GM19328 (cell line): ENCODE measurements around the gene IL6ST.
"Not testable (repeated sequence)": the region's sequence is repeated elsewhere in the genome, so short reads cannot be mapped to it uniquely, and the experiment has no call there.

Experiments
- ATAC-seq: cut with Tn5 transposase; IDR thresholded peaks from one replicate; pipeline ENCODE4 v1.9.1; 2021; ENCODE audit warnings: mild to moderate bottlenecking, moderate library complexity; ENCODE audit not compliant: unreplicated experiment

Gene IL6ST

DNA sequence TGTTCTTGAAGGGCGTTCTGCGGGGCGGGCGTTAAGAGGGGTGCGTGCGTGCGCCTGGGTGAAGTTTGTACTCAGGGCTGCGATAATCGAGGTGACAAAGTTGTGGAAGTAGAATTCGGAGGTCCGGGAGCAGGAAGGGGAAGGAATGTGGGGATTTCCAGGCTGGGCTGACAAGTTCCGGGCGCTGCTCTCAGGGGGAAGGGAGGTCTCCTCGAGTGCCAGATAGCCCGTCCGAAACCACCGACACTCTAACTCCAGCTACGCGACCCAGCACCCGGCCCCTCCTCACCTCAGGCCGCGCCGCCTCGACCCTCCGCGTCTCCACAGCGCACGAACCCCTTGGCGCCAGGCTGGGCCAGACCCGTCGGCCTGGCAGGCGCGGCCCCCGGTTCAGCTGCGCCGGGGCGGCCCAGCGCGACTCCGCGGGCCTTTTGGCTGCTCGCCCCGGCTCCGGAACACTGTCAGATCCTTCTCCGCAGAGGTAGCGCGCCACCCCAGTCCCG is at the start of gene IL6ST:
Gene IL6ST, minus strand, starts transcription at position 469 of the 503 bp plus-strand sequence. CDS start 18,685 bp downstream, outside the sequence.
- ATAC-seq = peak; percentile 36

DNA sequence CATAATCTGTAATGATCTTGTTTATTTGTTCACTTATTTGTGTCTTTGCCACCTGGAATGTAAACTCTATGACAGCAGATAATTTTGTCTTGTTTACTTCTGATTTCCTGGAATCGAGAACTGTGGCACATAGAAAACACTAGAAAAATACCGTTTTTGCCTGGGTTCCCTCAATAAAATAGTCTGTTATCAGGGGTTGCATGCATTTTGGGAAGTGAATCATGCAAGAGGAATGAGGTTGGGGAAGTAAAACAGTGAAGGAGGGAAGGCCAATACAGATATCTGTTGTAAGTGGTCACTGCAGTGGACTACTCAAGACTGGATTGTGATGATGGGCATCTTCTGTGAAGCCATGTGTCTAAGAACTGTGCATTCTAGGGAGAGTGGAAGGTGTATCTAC is 45.2 kb upstream of the IL6ST start:
- ATAC-seq = no peak

DNA sequence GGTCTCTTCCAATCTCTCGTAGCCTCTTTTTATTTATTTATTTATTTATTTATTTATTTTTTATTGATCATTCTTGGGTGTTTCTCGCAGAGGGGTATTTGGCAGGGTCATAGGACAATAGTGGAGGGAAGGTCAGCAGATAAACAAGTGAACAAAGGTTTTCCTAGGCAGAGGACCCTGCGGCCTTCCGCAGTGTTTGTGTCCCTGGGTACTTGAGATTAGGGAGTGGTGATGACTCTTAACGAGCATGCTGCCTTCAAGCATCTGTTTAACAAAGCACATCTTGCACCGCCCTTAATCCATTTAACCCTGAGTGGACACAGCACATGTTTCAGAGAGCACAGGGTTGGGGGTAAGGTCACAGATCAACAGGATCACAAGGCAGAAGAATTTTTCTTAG is 43.4 kb upstream of the IL6ST start:
- not testable (repeated sequence) for ATAC-seq

DNA sequence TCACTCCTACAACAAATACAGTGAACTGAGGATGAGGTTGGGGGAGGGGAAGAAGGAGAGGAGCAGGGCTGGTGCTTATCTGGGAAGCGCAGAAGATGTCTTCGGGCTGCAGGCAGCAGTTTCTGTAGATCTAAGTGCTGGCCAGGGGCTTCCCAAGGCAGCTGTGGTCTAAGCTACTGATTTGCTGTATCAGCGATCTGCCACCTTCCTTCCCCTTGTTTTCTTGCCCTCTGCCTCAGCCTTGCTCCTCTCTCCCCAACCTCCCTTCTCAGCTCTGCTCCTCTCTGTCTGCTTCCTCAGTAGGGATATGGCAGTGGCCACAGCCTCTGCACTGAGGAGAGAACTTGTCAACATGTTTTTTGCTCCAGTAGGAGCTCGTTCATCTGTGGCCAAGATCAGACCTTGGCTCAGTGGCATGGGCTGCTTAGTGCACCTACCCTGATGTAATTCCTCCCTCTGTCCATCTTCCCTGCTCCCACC is 42.8 kb upstream of the IL6ST start:
- no peak for ATAC-seq

GRCh38 chr5:56035394-56035793 is 40.6 kb upstream of the IL6ST start:
- ATAC-seq = not testable (repeated sequence)

DNA sequence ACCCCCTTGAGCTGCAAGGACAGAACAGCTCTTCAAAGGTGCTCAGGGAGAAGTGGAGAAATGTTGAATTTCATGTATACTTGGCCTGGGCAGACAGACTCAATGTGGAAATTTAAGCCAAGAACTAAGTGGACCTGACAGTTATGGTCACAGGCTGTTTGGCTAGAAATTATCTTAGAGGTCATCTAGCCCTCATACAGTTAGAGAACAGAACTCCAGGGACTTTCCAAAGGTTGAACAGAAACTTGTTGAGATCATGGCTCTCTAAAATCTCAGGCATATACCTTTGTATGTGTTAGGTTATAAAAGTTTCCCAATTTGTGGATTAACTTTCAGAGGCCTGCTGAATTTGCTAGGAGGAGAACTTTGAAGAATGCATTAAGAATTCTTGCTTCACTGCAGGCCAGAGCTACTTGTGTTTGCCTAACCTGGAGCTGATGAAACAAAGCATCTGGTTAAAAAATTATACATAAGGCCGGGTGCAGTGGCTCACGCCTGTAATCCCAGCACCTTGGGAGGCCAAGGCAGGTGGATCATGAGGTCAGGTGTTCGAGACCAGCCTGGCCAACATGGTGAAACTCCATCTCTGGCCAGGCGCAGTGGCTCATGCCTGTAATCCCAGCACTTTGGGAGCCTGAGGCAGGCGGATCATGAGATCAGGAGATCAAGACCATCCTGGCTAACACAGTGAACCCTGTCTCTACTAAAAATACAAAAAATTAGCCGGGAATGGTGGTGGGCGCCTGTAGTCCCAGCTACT is 35.3 kb upstream of the IL6ST start:
- ATAC-seq = not testable (repeated sequence)

- ATAC-seq = no peak
These were observed 34.7 kb upstream of the IL6ST start for GRCh38 chr5:56029457-56029856.

- no peak for ATAC-seq
These were observed 33.9 kb upstream of the IL6ST start for GRCh38 chr5:56028708-56029107.

DNA sequence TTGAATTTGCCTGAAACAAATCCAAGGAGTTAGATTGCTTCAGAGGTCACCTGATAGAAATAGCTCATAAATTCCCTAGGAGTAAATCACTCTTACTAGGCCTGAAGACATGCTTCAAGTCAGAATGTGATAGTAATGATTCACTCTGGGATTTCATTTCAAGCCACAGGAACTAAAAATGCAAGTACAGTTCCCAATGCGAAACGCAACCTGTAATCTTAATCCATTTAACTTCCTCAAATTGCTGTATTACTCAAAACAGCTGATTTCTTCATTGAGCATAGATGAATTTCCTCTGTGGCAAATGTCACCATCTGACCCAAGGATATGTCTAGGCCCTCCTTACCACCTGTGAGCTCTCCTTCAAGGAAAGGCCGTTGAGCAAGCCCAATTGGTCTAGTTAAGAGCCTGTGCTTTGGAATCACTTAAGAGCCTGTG is 32.1 kb upstream of the IL6ST start:
- ATAC-seq = peak; percentile 67

DNA sequence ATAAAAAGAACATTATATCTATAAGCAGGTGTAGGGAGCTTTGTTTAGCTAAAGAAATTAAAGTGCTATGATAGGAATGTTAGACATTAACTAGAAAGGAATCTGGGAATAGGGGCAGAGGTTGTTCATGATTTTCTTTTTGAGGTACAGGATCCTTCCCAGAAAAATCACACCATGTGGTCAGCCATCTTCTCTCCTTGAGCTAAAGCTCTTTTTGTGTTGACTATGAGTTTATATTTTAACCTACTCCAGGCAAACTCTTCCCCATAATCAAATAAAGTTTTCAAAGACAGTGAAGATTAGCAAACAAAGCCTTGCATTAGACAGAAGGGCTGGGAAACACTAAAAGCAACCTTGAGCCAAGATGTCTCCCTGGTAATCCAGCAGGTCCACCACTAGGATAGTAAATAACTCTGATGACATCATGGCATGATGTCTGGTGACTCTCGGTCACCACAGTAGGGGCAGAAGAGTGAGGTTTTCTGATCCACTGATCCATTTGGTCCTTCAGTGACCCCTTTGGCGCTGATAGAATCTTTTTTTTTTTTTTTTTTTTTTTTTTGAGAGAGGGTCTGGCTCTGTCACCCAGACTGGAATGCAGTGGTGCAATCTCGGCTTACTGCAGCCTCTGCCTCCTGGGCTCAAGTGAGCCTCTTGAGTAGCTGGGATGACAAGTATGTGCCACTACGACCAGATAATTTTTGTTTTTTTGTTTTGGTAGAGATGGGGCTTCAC is 30.6 kb upstream of the IL6ST start:
- ATAC-seq = no peak

DNA sequence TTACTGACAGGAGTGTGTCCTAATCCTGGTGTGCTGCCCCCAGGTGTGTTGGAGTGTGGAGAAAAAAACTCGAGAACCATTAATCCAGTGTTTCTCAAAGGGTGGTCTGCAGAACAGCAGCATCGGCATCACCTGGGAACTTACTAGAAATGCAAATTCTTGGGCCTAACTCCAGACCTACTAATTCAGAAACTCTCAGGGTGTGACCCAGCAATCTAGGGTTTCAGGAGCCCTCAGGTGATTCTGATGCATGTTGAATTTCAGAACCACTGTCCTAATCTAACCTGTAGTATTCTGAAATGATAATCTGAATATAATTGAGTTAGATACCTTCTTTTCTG is 30.0 kb upstream of the IL6ST start:
- no peak for ATAC-seq

GRCh38 chr5:56023296-56023695 is 28.5 kb upstream of the IL6ST start:
- ATAC-seq = no peak

DNA sequence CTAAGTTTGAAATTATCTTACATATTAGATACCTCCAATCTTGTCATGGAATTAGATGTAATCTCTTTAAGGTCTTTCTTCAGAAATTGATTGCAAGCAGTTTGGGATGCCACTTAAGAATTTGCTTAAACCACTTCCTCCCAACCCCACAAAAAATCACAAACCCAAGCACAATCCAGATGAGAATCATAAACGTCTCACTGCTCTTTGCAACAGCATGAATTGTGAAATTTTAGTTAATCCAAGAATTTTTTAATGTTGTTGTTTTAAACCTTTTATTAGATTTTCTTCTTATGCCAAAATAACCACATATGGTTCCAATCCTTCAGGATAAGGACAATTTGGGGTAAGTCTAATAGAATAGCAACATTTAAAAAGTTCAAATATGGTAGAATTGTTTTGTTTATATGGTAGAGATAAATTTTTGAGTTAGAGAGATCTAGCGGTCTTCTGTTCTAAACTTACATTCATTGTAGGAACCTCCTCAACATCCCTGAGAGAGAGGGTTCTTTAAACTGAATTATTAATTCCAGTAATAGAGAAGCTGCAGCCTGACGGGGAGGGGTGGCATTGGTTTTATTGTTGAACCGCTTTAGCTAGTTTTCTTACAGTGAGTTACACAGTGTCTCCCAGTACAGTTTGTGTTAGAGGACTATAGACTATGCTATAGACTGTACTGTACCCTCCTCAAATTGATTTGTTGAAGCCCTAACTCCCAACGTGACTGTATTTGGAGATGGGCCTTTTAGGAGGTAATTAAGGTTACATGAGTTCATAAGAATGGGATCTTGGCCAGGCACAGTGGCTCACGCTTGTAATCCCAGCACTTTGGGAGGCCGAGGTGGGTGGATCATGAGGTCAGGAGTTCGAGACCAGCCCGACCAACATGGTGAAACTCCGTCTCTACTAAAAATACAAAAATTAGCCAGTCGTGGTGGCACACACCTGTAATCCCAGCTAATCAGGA is 24.8 kb upstream of the IL6ST start:
- ATAC-seq = no peak

DNA sequence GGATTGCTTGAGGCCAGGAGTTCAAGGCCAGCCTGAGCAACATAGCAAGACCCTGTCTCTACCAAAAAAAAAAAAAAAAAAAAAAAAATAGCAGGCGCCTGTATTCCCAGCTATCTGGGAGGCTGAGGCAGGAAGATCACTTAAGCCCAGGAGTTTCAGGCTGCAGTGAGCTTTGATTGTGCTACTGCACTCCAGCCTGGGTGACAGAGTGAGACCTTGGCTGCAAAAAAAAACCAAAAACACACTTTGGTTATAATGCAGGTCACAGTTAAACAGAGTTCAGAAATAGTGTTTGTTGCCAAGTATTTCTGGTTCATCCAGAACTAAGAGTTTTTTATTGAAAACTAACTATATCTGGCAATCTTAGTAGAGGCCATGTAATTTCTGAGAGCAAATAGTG is 24.1 kb upstream of the IL6ST start:
- no peak for ATAC-seq

GRCh38 chr5:56014701-56015100 is 19.9 kb upstream of the IL6ST start:
- ATAC-seq = not testable (repeated sequence)

GRCh38 chr5:56013939-56014338 is 19.2 kb upstream of the IL6ST start:
- not testable (repeated sequence) for ATAC-seq

GRCh38 chr5:56012281-56012963 is 17.7 kb upstream of the IL6ST start:
- ATAC-seq = no peak

- no peak for ATAC-seq
These were observed 17.1 kb upstream of the IL6ST start for GRCh38 chr5:56011835-56012234.

DNA sequence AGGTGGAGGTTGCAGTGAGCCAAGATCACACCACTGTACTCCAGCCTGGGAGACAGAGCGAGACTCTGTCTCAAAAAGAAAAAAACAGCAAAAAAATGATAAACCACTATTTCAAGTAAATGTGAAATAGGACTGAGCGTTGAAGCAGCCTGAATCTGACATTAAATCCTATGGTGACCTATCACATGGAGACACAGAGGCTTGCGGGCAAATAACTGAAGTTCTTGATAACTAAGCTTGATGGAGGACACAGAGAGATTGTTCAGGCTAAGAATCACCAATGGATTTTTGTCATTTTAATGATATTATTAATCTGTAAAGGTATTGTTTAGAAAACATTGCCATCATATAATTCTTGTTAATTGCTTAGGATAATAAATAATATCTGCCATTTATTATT is 15.7 kb upstream of the IL6ST start:
- ATAC-seq = no peak

- no peak for ATAC-seq
These were observed 11.8 kb upstream of the IL6ST start for GRCh38 chr5:56006600-56006999.
